ENCODE measurements around the gene CFAP251. TPM values are rescaled to one million over a fixed set of nuclear protein-coding genes. Genes with fewer than 3 reads are reported as not detected.
"Not testable (repeated sequence)": the region's sequence is repeated elsewhere in the genome, so short reads cannot be mapped to it uniquely, and the experiment has no call there.

CFAP251 gene
- total RNA-seq, 1 donor from 2014 or later: 0.92 TPM

DNA sequence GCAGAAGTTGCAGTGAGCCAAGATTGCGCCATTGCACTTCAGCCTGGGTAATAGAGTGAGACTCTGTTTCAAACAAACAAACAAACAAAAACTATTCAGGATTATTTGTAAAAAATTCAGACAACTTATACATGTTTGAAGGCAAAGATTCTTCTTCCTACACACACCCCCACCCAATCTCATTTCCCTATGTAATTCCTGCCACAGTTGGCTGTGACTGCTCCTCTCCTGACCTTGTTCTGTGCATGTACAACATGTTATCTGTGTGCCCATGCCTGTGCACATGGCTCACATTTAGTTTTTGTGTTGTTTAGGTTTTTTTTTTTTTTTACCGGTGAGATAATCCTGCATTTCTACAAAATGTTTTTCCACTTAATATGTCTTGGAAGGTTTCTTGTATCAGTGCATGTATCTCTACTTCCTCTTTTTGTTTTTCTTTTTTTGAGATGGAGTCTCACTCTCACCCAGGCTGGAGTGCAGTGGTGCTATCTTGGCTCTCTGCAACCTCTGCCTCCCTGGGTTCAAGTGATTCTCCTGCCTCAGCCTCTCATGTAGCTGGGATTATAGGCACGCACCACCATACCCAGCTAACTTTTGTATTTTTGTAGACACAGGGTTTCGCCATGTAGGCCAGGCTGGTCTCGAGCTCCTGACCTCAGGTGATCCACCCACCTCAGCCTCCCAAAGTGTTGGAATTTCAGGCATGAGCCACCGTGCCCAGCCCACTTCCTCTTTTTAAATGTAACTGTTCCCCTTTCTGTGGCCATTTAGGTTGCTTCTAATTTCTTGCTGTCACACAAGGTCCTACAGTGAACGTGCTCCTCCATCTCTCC, 8.7 kb downstream of the CFAP251 start:
- Mint-ChIP-seq H3K27ac (no peak overlapping the region), H3K36me3 (no peaks in the 10 kb centered on the region), H3K4me3 (no peak overlapping the region), H3K9me3 (no peaks in the 10 kb centered on the region), H3K4me1 (peaks cover 17% of the 10 kb centered on the region), H3K27me3 (ENCODE audit: insufficient read depth, low read depth) (no peaks in the 10 kb centered on the region)
- Histone ChIP-seq H3K4me1 (peaks cover 7% of the 10 kb centered on the region), H3F3A (ENCODE audit: low read depth) (peaks cover 12% of the 10 kb centered on the region), H3K9me3 (ENCODE audit: low read depth) (no peaks in the 10 kb centered on the region), H3K4me3 (no peak overlapping the region), H3K27me3 (no peaks in the 10 kb centered on the region), H3K4me2 (no peak overlapping the region), H3K27ac (no peak overlapping the region), H4K20me1 (ENCODE audit: low read depth) (no peaks in the 10 kb centered on the region), H3K36me3 (no peaks in the 10 kb centered on the region), H3K9ac (no peak overlapping the region), H3K79me2 (ENCODE audit: low read depth) (no peaks in the 10 kb centered on the region), H2AFZ (replicated peaks) (no peak overlapping the region)
- no peak for DNase-seq (ENCODE audit: low spot score)
- TF ChIP-seq EZH2phosphoT487 (IDR thresholded peaks at IDR 0.05): no peak
- TF ChIP-seq, protein P1, sequence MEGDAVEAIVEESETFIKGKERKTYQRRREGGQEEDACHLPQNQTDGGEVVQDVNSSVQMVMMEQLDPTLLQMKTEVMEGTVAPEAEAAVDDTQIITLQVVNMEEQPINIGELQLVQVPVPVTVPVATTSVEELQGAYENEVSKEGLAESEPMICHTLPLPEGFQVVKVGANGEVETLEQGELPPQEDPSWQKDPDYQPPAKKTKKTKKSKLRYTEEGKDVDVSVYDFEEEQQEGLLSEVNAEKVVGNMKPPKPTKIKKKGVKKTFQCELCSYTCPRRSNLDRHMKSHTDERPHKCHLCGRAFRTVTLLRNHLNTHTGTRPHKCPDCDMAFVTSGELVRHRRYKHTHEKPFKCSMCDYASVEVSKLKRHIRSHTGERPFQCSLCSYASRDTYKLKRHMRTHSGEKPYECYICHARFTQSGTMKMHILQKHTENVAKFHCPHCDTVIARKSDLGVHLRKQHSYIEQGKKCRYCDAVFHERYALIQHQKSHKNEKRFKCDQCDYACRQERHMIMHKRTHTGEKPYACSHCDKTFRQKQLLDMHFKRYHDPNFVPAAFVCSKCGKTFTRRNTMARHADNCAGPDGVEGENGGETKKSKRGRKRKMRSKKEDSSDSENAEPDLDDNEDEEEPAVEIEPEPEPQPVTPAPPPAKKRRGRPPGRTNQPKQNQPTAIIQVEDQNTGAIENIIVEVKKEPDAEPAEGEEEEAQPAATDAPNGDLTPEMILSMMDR (IDR thresholded peaks at IDR 0.05): no peak
- no peak for TF ChIP-seq EZH2 (IDR thresholded peaks at IDR 0.05)

DNA sequence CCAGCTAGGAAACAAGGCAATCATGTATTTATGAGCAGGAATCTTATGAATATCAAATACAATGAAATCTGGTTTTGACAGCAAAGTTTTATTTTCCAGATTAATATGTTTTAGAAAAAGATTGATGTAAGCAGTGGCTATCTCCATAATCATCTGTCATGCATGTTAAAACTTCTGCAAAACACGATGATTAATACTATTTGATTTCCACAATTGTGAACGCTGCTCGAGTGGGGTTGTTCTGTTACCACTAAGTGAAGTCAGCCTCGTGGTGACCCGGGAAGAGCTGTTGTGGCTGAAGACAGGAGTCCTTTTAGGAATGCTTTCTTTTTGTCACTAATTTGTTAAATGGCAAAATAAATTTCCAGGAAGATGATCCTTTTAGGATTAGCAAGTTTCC, 9.4 kb downstream of the CFAP251 start:
- no peak overlapping the region for H3K27ac ChIP-seq
- TF ChIP-seq EZH2phosphoT487 (IDR thresholded peaks at IDR 0.05) (no peak), EZH2 (IDR thresholded peaks at IDR 0.05) (no peak)
- TF ChIP-seq, protein P1 (IDR thresholded peaks at IDR 0.05): no peak
- H3K9me3 ChIP-seq (ENCODE audit: low read depth): no peaks in the 10 kb centered on the region
- peaks cover 15% of the 10 kb centered on the region for H3F3A ChIP-seq (ENCODE audit: low read depth)
- H2AFZ ChIP-seq (replicated peaks): no peak overlapping the region
- H3K4me1 Mint-ChIP-seq: peaks cover 17% of the 10 kb centered on the region
- no peaks in the 10 kb centered on the region for H3K36me3 ChIP-seq
- H3K27ac Mint-ChIP-seq: no peak overlapping the region
- H3K27me3 ChIP-seq: no peaks in the 10 kb centered on the region
- no peaks in the 10 kb centered on the region for H4K20me1 ChIP-seq (ENCODE audit: low read depth)
- H3K27me3 Mint-ChIP-seq (ENCODE audit: insufficient read depth, low read depth): no peaks in the 10 kb centered on the region
- DNase-seq (ENCODE audit: low spot score): no peak
- no peaks in the 10 kb centered on the region for H3K79me2 ChIP-seq (ENCODE audit: low read depth)
- H3K9ac ChIP-seq: no peak overlapping the region
- no peak overlapping the region for H3K4me3 Mint-ChIP-seq
- no peak overlapping the region for H3K4me3 ChIP-seq
- no peaks in the 10 kb centered on the region for H3K9me3 Mint-ChIP-seq
- no peak overlapping the region for H3K4me2 ChIP-seq
- no peaks in the 10 kb centered on the region for H3K36me3 Mint-ChIP-seq
- H3K4me1 ChIP-seq: peaks cover 7% of the 10 kb centered on the region

DNA sequence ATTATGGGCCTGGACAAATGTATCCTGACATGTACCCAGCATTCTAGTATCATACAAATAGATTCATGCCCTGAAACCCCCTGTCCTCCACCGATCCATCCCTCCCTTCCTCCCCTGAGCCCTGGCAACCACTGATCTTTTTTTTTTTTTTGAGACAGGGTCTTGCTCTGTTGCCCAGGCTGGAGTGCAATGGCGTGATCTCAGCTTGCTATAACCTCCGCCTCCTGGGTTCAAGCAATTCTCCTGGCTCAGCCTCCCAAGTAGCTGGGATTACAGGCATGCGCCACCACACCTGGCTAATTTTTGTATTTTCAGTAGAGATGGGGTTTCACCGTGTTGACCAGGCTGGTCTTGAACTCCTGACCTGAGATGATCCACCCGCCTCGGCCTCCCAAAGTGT, 11.2 kb downstream of the CFAP251 start:
- H3K36me3 Mint-ChIP-seq; H3K36me3 ChIP-seq; H2AFZ ChIP-seq (replicated peaks); H3K4me3 Mint-ChIP-seq; H3K27ac ChIP-seq; H3K4me3 ChIP-seq; H3K27me3 Mint-ChIP-seq (ENCODE audit: insufficient read depth, low read depth); H3K27me3 ChIP-seq; H3K27ac Mint-ChIP-seq; H4K20me1 ChIP-seq (ENCODE audit: low read depth); DNase-seq (ENCODE audit: low spot score); H3K4me2 ChIP-seq; H3K9me3 ChIP-seq (ENCODE audit: low read depth); H3K9ac ChIP-seq; H3K9me3 Mint-ChIP-seq; H3K79me2 ChIP-seq (ENCODE audit: low read depth): not testable (repeated sequence)
- peaks cover 18% of the 10 kb centered on the region for H3K4me1 Mint-ChIP-seq
- H3K4me1 ChIP-seq: peaks cover 14% of the 10 kb centered on the region
- peaks cover 15% of the 10 kb centered on the region for H3F3A ChIP-seq (ENCODE audit: low read depth)

DNA sequence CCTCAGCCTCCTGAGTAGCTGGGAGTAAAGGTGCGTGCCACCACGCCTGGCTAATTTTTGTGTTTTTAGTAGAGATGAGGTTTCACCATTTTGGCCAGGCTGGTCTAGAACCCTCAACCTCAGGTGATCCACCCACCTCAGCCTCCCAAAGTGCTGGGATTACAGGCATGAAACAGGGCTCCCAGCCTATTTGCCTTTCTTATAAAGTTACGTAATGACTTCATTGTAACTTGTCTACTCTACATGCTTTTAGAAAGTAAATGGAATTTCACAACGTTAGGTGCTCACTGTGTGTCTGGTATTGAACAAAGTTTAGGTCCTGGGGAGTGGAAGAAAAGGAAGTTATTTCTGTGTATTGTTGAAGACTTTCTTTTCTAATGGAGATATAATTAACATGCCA, 12.5 kb downstream of the CFAP251 start:
- Mint-ChIP-seq H3K4me1 (peaks cover 7% of the 10 kb centered on the region), H3K4me3 (no peak overlapping the region), H3K36me3 (no peaks in the 10 kb centered on the region), H3K27ac (no peak overlapping the region), H3K9me3 (no peaks in the 10 kb centered on the region), H3K27me3 (ENCODE audit: insufficient read depth, low read depth) (peaks cover 3% of the 10 kb centered on the region)
- Histone ChIP-seq H3K36me3 (no peaks in the 10 kb centered on the region), H3F3A (ENCODE audit: low read depth) (peaks cover 7% of the 10 kb centered on the region), H4K20me1 (ENCODE audit: low read depth) (no peaks in the 10 kb centered on the region), H3K27me3 (no peaks in the 10 kb centered on the region), H3K9ac (no peak overlapping the region), H3K4me1 (peaks cover 7% of the 10 kb centered on the region), H2AFZ (replicated peaks) (no peak overlapping the region), H3K4me2 (no peak overlapping the region), H3K4me3 (no peak overlapping the region), H3K9me3 (ENCODE audit: low read depth) (no peaks in the 10 kb centered on the region), H3K79me2 (ENCODE audit: low read depth) (no peaks in the 10 kb centered on the region), H3K27ac (no peak overlapping the region)
- no peak for DNase-seq (ENCODE audit: low spot score)
- TF ChIP-seq, protein P1 (IDR thresholded peaks at IDR 0.05): no peak
- no peak for TF ChIP-seq EZH2phosphoT487 (IDR thresholded peaks at IDR 0.05)
- TF ChIP-seq EZH2 (IDR thresholded peaks at IDR 0.05): no peak
